HL-60/S4 treated with phorbol 12-myristate 13-acetate at 8.2 ng/mL for 4 days and 3 days (cell line): ENCODE measurements around the gene ACTR1B.

Experiments
- in situ Hi-C: fragments of 300-500 bp; cut with MboI; formaldehyde crosslinking; loops from 2 replicates; pipeline ENCODE4 v1.15.0; 2022; ENCODE audit warnings: low sequenced_read_pairs

ACTR1B gene

DNA sequence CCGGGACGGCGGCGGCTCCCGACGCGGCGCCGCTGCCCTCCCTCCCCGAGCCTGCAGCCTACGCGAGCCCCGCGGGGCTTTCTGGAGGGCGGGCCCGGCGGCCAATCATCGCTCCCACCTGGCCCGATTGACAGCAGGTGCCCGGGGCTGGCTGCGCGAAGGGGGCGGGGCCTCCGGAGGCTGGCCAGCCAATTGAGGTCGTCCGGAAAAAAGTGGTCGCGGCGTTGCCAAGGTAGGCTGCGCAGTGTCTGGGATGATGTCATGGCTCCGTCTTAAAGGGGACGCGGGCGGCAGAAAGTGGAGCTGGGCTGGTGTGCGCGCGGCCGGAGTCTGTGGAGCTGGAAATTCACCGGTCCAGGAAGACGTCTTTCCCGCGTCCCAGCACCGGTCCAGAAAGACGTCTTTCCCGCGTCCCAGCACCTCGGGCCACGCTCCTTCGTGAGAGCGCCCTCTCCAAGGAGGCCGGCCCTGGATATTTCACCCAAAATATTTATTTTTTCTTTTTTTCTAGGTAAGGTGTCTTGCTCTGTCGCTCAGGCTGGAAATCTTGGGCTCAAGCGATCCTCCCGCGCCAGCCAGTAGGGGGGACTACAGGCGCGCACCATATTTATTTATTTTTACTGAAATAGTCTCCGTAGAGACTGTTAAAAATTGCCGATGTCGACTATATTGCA is at the start of gene ACTR1B:
Gene ACTR1B, minus strand, starts transcription at position 83 of the 674 bp plus-strand sequence. CDS start 154 bp downstream, outside the sequence.
- in situ Hi-C loops, result loop anchor here (25.0 kb wide), 1 partner anchor 1602 kb away; no protein-coding TSS in a partner anchor

DNA sequence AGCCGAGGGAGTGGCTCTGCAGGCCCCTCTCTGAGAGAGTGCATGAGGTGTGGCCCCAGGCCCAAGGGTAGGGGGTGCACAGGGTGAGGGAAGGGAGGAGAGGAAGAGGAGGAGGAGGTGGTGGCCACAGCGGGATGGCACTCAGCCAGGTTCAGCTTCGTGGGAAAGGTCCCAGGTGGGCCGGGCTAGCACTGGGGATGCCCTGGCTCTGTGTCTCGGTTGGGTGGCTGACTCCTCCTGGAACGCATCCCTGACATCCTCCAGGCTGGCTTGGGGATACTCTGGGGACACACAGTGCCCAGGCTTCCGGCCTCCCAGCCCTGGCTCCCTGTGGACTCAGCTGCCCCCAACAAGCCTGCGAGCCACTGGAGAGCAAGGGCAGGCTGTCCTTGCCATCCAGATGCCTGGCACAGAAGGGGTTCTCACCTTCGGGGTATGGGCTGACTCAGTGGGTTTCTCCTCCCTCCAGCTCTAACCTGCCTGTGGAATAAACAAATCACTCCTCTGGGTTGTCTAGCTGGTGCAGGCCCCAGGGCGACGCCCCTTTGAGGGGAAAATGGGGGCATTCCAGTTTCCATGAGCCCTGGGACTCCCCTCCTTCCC is 49.0 kb upstream of the ACTR1B start:
- in situ Hi-C loops, result loop anchor here (25.0 kb wide), 1 partner anchor 675 kb away; no protein-coding TSS in a partner anchor

DNA sequence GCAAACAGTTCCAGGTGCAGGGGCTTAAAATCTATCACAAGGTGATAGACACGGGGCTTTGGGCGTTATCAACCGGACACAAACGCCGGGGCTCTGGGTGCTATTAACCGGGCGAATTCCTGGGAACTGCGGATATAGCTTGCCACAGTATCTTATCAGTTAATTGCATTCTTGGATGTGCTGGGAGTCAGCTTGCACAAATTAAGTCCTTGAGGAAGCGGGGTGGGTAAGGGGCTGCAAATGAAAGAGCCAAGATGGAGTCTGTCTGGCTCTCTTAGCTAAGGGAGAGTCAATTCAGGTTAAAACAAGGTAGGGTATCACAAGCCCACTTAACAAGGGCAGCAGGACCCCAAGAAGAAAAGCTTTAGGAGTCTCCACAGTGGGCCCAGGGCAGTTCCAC is 48.3 kb upstream of the ACTR1B start:
- in situ Hi-C loops, result loop anchor here (25.0 kb wide), 1 partner anchor 675 kb away; no protein-coding TSS in a partner anchor

DNA sequence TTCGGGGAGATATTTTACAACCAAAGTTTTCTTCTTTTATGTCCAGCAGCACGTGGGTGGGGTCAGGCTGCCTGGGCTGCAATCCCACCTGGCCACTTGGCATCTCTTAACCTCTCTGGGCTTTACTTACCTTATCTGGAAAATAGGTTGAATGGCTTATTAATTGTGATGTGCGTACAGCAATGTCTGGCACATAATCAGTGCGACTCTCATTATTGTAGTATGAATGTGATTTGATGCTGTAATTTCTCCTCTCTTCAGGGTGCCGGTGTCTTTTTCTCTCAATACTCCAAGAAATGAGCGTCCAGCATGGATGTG is 47.5 kb upstream of the ACTR1B start:
- in situ Hi-C loops, result loop anchor here (25.0 kb wide), 1 partner anchor 676 kb away; no protein-coding TSS in a partner anchor

DNA sequence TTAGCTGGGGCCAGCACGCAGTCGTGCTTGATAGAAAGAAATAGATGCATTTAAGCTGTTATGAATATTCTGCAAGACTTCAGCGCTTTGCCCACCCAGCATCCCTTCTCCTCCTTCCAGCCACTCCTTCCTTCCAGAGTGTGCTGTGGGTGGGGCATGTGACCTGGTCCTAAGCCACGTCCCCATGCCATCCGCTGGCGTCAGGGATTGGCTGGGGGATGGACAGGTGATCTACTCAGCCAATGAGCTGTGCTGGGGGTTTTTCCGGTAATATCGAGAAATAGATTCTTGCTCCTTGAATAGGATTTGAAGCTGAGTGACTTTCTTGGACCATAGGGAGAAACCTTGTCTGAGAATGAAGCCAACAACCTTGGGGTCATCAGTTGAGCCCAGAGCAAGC is 44.8 kb upstream of the ACTR1B start:
- in situ Hi-C loops, result loop anchor here (25.0 kb wide), 1 partner anchor 679 kb away; no protein-coding TSS in a partner anchor

DNA sequence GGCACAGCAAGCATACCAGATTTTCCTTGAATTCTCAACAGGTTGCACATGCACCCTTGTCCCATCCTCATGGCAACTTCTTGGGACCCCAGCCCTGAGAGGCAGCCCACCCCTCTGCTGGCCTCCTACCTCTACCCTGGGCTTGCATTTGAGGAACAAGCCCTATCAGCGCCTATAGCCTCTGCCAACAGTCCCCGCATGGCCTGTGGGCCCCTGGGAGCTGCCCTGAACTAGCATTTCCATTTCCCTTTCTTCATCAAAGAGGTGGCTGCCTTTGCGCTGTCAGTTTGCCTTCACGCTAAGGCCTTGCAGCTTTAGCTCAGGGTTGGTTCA is 44.2 kb upstream of the ACTR1B start:
- in situ Hi-C loops, result loop anchor here (25.0 kb wide), 1 partner anchor 679 kb away; no protein-coding TSS in a partner anchor

DNA sequence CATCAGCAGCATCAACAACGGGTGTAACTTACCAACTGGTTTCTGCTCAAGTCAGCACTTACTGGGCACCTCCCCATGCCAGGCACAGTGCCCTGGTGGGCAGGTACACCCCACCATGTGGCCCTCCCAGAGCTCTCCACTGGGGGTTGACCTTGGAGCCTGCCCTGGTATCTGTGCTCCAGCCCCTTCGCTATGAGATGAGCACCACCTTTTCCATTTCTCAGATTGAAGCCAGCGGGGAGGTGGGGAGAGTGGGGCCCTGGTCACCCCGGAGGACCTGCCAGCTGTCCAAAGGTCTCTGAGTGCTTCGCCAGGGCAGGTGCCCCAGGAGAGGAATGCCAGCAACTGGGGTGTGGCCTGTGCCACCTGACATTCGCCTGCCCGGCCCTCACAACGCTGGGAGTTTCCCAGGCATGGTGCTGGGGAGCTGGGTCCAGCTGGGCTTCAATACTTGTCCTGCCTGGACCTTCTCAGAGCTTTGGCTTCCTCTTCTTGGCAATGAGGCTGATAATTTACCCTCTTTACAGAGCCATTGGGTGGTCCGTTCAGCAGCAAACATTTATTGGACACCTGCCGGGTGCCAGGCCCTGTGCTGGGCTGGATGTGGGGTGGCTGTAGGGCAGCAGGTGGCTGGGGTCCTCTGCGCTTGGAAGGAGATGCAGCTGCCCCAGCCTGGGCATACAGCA is 43.7 kb upstream of the ACTR1B start:
- in situ Hi-C loops, result loop anchor here (25.0 kb wide), 1 partner anchor 680 kb away; no protein-coding TSS in a partner anchor

DNA sequence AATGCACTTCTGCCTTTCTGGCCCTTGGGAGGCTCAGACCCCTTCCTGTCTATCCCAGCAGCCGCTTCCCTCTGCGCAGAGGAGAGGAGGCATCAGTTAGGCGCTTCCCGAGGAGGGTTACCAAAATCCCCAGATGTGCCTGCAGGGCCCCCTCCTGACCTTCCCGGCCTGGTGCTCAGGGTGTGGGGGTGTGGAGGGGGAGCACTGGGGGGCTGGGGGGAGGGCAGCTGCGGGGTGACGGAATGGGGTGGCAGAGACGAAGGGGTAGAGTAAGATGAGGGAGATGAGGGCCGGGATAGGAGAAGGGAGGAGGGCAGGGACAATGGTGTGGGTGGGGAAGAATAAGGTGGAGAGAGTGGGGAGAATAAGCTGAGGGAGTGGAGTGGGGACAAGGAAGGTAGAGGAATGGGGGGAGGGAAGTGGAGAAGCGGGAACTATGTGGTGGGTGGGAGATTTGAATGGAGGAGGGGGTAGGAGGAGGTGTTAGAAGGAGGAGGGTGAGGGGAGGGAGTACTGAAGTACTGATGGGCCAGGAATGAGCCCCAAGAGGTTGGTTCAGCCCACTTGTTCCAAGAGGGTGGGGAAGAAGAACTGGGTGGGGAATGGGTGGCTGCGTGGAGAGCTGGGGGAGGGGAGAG is 43.0 kb upstream of the ACTR1B start:
- in situ Hi-C loops, result loop anchor here (25.0 kb wide), 1 partner anchor 680 kb away; no protein-coding TSS in a partner anchor

DNA sequence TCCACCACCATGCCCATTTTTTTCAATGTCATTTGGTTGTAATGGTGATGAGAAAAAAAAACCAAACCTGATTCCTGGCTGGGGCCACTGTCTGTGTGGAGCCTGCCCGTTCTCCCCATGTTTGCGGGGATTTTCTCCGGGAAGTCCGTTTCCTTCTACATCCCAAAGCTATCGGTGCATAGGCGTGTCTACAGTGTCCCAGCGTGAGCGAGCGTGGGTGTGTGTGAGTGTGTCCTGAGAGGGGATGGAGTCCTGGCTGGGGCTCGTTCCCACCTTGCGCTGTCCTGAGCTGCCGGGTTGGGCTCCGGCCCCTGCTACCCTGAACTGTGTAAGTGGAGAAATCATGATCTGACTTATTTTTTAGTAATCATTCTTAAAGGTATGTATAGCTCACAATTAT is 42.3 kb upstream of the ACTR1B start:
- in situ Hi-C loops, result loop anchor here (25.0 kb wide), 1 partner anchor 681 kb away; no protein-coding TSS in a partner anchor

DNA sequence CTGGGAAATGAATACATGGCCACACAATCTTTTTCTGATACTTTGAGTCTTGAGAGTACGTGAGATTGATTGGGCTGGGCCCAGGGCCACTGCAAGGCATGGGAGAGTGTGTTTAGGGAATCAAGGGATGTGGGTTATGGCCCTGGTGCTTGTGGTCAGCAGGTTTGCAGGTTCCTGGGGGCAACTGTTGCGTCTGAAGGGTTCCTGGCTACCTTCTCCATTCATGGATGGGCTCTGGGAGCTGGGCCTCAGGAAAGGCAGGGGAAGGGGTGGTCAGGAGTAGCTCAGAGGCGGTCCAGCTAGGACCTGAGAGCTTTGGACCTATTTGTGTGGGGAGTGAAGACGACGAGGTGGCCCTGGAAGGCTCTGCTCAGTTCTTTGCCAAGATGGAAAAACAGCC is 41.1 kb upstream of the ACTR1B start:
- in situ Hi-C loops, result loop anchor here (25.0 kb wide), 1 partner anchor 682 kb away; no protein-coding TSS in a partner anchor

DNA sequence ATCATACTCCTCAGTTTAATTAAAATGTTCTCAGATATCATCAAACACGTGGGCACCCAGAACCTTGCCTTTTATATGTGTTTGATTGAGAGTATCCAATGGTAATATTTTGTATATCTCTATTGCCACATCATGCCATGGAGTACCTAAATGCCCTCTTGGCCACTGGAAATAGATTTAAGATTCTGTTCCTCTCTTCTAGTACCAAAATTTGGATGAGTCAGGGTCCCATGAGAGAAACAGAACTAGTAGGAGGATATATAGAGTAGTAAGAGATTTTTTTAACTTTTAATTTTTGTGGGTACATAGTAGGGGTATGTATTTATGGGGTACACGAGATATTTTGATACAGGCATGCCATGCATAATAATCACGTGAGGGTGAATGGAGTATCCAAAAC is 39.9 kb upstream of the ACTR1B start:
- in situ Hi-C loops, result loop anchor here (25.0 kb wide), 1 partner anchor 684 kb away; no protein-coding TSS in a partner anchor

DNA sequence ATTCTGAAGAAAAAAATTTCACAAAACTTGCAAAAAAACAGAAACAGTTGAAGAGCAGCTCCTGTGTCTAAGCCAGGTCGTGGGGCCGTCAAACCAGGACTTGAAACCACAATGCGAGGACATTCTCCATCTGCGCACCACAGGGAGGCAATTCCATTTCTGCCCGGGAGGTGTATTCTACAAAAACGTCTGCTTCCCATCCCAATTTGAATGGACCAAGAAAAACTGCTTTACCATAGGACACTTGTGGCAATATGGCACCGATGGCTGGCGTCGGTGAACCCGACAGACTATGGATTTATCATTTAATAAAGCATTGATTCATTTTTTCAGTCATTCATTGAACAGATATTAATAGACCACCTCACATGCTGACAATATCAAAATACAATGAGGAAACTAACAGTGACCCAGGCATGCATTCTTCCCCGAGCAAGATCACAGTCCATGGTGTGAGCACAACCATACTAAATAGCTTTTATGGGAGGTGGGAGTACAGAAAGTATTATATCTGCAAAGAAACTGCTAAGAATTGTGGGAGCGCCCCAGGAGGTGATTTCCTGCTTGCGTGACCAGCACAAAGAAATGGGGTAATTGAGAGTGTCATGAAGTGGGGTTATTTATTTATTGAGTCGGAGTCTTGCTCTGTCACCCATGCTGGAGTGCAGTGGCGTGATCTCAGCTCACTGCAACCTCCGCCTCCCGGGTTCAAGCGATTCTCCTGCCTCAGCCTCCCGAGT is 39.1 kb upstream of the ACTR1B start:
- in situ Hi-C loops, result loop anchor here (25.0 kb wide), 1 partner anchor 684 kb away; no protein-coding TSS in a partner anchor

DNA sequence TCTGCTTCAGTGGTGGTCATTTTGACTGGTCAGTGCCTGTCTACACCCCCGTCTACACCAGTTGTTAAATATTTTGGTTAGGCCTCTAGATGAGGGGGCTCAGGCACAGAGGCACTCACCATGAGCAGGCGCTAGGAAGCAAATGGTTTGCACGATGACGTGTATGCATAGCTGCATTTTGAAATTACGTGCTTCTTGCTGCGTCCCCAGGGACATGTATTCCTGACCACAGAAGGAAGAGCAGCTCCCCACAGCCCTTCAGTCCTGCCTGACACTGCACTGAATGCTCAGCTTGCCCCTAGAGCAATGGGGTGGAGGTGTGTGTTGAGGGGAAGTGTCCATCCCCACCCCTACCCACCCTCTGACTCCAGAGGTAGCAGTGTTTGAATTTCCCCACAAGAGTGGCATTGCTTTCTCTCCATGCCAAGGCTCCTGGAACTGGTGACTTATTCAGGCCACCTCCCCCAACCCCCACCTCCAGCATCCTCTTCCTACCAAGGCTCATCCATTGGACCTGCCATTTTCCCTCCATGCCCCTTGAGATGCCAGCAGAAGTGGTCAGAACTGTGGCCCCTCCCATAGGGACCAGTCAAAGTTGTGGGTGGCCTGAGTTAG is 38.1 kb upstream of the ACTR1B start:
- in situ Hi-C loops, result loop anchor here (25.0 kb wide), 1 partner anchor 685 kb away; no protein-coding TSS in a partner anchor

DNA sequence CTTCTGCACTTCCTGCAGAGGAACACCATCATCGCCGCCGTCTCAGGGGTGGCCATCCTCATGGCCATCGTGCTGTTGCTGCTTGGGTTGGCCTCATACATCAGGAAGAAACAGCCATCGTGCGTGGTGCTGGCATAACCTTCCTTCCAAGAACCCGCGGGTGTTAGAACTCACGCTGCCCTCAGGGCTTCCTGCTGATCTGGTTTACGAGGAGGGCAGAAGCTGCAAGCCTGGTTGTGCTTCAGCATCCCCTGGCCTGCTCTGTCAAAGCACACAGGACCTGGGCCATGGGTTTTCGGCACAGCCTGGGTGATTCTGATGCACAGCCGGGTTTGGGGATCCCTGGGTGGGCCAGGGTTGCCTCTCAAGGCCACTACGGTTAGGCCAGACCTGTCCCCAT is 37.3 kb upstream of the ACTR1B start:
- in situ Hi-C loops, result loop anchor here (25.0 kb wide), 1 partner anchor 686 kb away; no protein-coding TSS in a partner anchor

DNA sequence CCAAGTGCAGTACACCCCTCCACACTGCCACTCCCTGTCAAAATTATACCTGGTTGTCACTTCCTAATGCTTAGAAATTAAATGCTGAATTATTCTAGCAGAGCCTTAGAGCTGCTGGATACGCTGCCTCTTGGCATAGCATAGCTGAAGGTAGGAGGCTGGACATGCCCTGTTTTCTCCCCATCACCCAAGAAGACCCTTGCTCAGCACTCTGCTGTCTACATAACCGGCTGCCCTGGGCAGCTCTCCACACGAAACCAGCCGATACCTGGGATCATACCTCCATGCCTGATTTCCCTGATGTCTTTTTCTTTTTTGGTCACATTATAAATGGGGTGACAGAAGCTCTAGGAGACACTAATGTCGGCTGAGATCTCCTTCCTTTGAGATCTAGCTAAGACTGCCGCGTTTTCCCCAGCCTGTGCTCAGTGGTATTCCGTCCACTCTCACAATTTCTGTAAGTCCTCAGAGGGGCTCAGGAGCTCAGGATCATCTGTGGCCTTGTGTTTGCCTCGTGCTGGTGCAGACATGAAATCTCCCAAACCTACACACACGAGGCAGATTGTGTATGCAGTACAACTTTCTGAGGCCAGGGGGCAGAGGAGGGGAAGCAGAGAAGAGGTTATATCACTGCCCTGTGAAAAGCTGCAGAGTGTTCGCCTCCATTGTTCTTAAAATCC is 36.1 kb upstream of the ACTR1B start:
- in situ Hi-C loops, result loop anchor here (25.0 kb wide), 1 partner anchor 687 kb away; no protein-coding TSS in a partner anchor

DNA sequence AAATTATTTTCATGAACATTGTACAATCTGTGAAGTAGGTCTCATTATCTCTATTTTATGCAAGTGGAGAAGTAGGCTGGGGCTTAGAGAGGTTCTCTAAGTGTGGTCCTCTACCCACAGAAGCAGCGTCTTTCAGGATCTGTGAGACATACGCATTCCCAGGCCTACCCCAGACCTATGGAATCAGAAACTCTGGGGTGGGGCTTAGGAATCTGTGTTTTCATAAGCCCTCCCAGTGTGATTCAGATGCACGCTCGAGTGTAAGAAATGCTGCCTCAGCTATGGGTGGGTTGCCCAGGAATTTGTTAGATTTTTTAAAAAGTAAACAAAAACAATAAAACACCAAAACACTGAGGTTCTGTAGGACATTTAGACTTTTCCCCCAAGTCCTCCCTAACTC is 34.7 kb upstream of the ACTR1B start:
- in situ Hi-C loops, result no loop called here

DNA sequence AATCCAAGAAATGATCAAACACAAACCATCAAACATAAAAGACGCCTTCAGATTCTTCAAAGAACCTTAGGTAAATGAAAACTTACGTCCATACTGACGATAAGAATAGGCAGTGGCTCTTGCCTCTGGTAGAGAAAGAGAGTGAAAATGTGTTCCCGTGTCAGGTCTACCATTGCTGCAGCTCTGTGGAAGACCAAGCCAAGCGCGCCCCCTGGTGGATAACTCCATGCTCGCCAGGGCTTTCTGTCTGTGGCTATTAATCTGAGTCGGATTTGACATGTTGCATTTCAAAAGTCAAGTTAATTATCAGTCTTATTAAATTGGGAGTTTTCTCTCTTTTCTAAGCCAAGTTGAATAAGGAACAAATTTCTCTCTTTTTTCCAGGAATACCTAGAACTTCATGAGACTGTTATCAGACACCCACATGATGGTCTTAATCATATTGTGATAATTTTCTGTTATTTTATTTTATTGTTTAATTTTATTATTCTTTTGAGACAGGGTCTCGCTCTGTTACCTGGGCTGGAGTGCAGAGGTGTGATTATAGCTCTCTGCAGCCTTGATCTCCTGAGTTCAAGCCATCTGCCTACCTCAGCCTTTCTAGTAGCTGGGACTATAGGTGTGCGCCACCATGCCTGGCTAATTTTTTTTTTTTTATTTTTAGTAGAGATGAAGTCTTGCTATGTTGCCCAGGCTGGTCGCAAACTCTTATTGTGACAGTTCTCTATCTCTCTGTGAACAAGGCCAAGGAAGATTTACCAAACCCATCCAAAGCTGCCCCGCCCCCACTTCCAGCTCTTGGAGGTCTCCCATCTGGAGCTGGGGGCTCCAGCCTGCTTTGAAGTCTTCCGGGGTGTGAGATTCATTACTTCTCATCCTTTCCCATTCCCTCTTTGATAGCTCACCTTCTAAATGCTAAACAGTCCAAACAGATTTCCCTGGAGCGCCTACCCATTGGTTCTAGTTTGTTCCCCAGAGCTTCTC is 33.7 kb upstream of the ACTR1B start:
- in situ Hi-C loops, result no loop called here

DNA sequence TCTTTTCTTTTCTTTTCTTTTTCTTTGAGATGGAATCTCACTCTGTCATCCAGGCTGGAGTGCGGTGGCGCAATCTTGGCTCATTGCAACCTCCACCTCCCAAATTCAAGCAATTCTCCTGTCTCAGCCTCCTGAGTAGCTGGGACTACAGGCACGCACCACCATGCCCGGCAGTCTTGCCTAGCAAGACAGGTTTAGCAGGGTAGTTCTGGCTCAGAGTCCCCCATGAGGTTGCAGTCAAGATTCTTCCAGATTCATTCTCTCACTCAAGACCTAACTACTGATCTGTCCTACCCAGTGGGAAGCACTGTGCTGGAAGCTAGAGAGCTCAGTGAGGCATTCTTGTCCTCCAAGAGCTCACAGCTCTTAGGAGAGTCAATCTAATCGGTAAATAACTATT is 31.9 kb upstream of the ACTR1B start:
- in situ Hi-C loops, result no loop called here
